Amniotic epithelial cell (primary cell): ENCODE results near the gene EPGN.

ENCODE experiments used
- DNase-seq: peaks from one replicate; pipeline ENCODE4 v3.0.0-alpha.2; 2010; ENCODE audit warnings: low read depth

EPGN gene

GRCh38 chr4:74311696-74312313 lies 3.5 kb downstream of the EPGN start:
- peak; percentile 68 for DNase-seq

- no peak for DNase-seq
Observed at GRCh38 chr4:74314329-74314728, 6.1 kb downstream of the EPGN start.

- DNase-seq: no peak
Observed at GRCh38 chr4:74314944-74315343, 6.7 kb downstream of the EPGN start.

- DNase-seq: no peak
Observed at GRCh38 chr4:74315376-74315775, 7.1 kb downstream of the EPGN start.

- DNase-seq: no peak
Observed at GRCh38 chr4:74316397-74316796, 8.1 kb downstream of the EPGN start.

- DNase-seq: no peak
Observed at GRCh38 chr4:74317616-74318246, 9.5 kb downstream of the EPGN start.

GRCh38 chr4:74318276-74318675 lies 10.0 kb downstream of the EPGN start:
- DNase-seq: no peak

GRCh38 chr4:74319470-74319869 lies 11.2 kb downstream of the EPGN start:
- peak; percentile 21 for DNase-seq

GRCh38 chr4:74320559-74321118 lies 12.4 kb downstream of the EPGN start:
- peak; percentile 61 for DNase-seq

GRCh38 chr4:74322301-74322700 lies 14.0 kb downstream of the EPGN start:
- no peak for DNase-seq

GRCh38 chr4:74323663-74324062 lies 15.4 kb downstream of the EPGN start:
- DNase-seq: no peak

GRCh38 chr4:74324262-74324661 lies 16.0 kb downstream of the EPGN start:
- DNase-seq: no peak

- DNase-seq: no peak
Observed at GRCh38 chr4:74325886-74326285, 17.6 kb downstream of the EPGN start.

GRCh38 chr4:74327762-74328161 lies 19.5 kb downstream of the EPGN start:
- no peak for DNase-seq

- DNase-seq: no peak
Observed at GRCh38 chr4:74328501-74328900, 20.2 kb downstream of the EPGN start.

- no peak for DNase-seq
Observed at GRCh38 chr4:74329307-74329706, 21.0 kb downstream of the EPGN start.

GRCh38 chr4:74330295-74330750 lies 22.1 kb downstream of the EPGN start:
- DNase-seq: peak; percentile 53

GRCh38 chr4:74331252-74331651 lies 23.0 kb downstream of the EPGN start:
- DNase-seq: no peak

GRCh38 chr4:74331944-74332343 lies 23.7 kb downstream of the EPGN start:
- no peak for DNase-seq

- no peak for DNase-seq
Observed at GRCh38 chr4:74334636-74335035, 26.4 kb downstream of the EPGN start.

- no peak for DNase-seq
Observed at GRCh38 chr4:74335341-74336021, 27.2 kb downstream of the EPGN start.

- DNase-seq: peak; percentile 88
Observed at GRCh38 chr4:74338792-74339333, 30.6 kb downstream of the EPGN start.

- no peak for DNase-seq
Observed at GRCh38 chr4:74339501-74339900, 31.2 kb downstream of the EPGN start.
